ENCODE data around the gene UXT.
"Not testable (repeated sequence)": the region's sequence is repeated elsewhere in the genome, so short reads cannot be mapped to it uniquely, and the experiment has no call there.

The UXT gene

DNA sequence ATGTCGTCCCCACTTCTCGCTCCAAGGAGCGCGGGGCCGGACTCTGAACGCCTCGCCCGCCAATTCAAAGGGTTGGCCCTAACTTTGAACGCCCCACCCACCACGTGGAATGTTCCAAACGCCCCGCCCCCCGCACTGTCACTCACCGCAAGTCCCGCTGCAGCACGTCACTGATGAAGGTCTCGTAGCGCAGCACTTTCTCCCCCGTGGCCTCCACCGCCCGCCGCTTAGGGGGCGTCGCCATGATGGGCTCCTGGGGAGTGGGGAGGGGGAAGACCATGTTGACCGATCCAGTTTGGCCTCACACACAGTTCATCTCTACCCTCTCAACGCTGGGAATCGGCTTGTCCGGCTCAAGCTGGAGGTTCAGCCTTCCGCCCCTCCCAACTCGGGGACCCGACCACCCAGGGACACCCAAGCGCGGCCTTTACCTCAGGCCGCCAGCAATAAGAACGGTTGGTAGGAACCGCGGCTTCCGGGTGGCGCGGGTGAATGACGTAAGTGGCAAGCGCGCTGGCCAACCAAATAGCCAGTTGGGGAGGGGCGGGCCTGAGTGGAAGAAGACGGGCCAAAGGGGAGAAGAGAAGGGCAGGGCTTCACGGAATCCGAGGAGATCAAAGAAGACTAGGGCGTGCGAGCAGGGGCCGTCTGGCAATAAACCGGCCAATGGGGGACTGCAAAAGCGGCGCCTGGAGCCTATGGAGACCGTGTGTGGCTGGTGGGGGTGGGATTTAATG, at the start of gene UXT:
UXT (minus strand) TSS at position 497 of the 737 bp plus-strand sequence; CDS start at position 244, 253 bp downstream.
- peak; percentile 92 for DNase-seq (ENCODE audit: low spot score)

DNA sequence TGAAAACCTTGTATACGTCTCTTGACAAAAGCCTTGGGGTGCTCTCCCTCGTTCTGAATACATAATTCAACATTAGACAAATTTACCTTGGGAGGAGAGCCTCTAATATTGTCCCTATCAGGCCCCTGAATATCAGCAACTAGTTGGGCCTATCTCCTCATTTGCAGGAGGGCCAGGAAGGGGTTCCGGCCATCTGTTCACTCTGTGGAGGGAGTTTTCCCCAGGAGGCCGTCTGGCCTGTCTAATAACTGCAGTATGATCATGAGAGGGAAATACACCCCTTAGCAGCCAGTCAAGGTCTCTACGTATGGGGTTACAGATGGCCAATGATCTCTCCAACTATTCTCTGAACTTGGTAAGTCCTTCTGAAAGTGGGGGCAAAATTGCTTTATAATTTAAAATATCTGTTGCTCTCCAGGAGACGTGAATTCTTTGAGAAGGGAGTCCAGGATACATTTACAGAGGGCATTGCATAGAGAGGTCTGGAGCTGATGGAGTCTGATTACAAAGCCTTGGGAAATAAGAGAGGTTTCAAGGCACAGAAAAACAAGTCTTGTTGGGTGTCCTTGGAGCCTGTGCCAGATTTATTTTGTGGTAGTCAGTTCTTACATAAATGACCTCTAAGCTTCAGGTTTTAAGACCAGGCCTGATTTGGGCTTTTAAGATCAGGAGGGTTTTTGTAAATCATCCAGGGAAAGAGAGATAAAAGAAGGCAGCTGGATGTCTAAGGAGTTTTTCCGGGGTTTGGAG, 48.2 kb upstream of the UXT start:
- DNase-seq (ENCODE audit: low spot score): no peak

GRCh38 chrX:47706575-47706974, 47.6 kb upstream of the UXT start:
- DNase-seq (ENCODE audit: low spot score): no peak

DNA sequence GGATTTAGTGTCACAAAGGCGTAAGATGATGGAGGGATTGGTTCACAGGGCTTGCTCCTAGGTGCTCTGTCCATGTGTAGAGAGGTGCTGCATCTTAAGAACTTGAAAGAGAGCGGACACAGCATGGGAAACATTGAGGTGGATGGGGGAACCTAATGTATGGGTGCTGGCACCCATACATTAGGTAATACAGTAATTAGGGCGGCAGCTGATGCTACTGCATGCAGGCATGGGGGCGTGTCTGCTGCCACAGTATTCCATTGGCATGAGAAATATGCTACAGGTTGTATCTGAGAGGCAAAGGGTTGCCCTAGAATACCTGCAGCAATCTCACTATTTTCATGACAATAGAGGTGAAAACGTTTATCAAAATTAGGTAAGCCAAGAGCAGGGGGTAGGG, 45.8 kb upstream of the UXT start:
- DNase-seq (ENCODE audit: low spot score): no peak

DNA sequence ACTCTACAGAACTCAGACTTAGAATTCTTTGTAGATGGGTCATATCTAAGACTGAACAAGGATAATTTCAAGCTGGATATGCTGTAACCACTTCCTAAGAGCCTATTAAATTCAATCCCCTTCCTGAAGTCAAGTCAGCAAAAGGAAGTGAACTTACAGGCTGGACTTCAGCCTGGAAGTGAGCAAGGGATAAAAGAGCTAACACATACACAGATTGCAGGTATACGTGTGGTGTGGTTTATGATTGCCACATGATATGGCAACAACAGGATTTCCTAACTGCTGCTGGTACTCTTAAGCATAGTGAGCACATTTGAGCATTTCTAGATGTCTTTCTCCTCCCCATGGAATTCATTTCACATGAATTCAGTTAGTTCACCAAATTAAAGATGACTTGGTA, 38.2 kb upstream of the UXT start:
- no peak for DNase-seq (ENCODE audit: low spot score)

DNA sequence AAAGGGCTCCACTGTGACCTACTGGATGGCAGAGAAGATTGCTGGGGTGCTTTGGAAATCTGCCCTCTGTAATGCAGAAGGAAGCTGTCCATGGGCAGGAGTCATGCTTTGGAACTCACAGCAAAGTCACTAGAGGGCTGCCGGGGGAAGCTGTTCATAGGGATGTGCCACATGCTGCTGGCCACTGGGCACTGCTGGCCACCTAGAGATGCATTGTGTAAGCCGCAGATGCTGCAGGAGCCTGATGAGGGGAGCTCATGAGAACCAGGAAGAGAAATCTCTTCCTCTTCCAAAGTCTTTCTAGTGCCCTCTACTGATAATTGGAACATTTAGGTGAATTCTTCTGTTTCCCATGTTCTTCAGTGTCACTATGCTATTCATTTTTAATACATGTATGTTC, 31.2 kb upstream of the UXT start:
- no peak for DNase-seq (ENCODE audit: low spot score)

GRCh38 chrX:47687263-47687662, 28.3 kb upstream of the UXT start:
- no peak for DNase-seq (ENCODE audit: low spot score)

- no peak for DNase-seq (ENCODE audit: low spot score)
Observed at GRCh38 chrX:47683829-47684205, 24.8 kb upstream of the UXT start.

GRCh38 chrX:47683184-47683828, 24.3 kb upstream of the UXT start:
- no peak for DNase-seq (ENCODE audit: low spot score)

DNA sequence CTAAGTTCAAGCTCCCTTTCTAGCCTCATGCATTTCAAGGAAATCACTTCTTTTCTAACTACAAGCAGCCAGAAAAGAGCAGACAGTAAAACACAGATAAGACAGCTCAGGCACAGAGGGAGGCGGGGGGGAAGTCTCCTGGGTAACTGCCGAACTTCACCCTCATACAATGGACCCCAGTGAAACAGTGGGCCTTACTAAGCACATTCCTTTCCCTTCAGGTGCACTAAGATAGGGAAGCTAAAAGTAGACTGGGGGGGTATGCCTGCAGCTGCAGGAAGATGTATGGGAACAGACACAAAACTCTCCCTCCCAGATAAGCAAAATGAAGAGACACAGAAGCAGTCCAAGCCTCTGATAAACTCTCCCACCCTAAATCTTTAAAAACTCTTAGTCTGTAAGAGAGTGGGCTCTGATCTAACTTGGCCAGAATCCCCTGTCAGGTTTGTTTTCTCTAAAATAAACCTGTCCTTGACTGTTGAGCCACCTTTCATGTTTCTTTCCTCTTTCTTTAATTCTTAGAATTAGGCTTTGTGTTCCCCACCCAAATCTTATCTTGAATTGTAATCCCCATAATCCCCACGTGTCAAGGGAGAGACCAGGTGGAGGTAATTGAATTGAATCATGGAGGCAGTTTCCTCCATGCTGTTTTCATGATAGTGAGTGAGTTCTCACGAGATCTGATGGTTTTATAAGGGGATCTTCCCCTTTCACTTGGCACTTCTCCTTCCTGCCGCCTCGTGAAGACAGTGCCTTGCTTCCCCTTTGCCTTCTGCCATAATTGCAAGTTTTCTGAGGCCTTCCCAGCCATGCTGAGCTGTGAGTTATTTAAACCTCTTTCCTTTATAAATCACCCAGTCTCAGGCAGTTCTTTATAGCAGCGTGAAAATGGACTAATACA, 17.2 kb upstream of the UXT start:
- DNase-seq (ENCODE audit: low spot score): not testable (repeated sequence)

- DNase-seq (ENCODE audit: low spot score): no peak
Observed at GRCh38 chrX:47674776-47675175, 15.8 kb upstream of the UXT start.

DNA sequence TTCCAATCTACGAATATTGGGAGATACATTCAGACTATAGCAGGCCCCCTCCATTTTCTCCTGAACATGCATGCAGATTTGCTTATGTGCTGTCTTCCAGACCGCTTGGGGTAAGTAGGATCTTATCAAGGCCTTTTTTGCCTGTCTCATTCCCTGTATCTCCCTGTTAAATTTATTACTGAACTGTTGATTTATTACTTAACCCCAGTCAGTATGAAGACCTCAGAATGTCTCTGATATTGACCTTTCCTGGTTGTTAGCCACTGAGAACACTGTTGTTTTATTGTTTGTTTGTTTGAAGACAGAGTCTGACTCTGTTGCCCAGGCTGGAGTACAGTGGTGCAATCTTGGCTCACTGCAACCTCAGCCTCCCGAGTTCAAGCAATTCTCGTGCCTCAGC, 6.8 kb upstream of the UXT start:
- not testable (repeated sequence) for DNase-seq (ENCODE audit: low spot score)

DNA sequence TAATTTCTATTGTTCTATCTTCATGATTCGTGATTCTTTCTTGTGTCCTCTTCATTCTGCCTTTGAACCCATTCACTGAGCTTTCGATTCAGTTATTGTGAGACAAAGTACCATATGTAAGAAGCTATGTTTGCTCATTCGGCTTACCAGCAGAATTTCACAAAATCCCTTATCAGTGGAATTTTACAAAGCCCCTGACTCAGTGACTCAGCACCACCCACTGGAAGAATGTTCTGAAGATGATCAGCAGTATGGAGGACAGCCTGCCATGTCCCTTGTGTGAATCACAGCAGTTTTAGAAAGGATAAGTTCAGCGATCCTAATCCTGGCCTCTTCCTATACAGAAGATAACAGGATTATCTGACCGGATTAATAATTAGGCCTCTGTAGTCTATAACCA, 5.8 kb upstream of the UXT start:
- DNase-seq (ENCODE audit: low spot score): no peak

- DNase-seq (ENCODE audit: low spot score): no peak
Observed at GRCh38 chrX:47662144-47662657, 3.2 kb upstream of the UXT start.

DNA sequence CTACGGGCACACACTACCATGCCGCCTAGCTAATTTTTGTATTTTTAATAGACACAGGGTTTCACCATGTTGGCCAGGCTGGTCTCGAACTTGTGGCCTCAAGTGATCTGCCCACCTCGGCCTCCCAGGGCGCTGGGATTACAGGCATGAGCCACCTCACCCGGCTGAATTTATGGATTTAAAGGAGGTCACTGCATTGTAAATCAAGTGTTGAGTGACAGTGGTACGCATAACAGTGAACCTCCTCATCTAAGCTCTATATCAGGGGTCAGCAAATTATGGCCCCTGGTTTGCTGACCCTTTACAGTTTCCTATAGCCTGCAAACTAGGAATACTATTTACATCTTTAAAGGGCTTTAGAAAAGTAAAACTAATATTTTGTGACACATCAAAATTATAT, 2.6 kb upstream of the UXT start:
- no peak for DNase-seq (ENCODE audit: low spot score)

DNA sequence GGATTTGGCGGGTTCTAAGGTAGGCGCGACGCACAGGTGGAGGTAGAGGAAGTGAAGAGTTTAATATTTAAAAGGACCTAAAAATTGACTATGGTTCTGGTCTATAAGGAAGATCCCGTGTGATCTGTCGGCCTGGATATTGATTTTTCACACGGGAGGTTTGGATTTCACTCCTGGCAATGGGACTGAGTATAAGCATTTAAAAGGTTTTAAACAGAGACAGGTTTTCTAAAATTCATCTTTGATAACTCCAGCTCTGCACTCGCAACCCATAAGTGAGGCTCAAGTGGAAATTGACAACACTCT, 394 bp upstream of the UXT start:
- DNase-seq (ENCODE audit: low spot score): no peak

DNA sequence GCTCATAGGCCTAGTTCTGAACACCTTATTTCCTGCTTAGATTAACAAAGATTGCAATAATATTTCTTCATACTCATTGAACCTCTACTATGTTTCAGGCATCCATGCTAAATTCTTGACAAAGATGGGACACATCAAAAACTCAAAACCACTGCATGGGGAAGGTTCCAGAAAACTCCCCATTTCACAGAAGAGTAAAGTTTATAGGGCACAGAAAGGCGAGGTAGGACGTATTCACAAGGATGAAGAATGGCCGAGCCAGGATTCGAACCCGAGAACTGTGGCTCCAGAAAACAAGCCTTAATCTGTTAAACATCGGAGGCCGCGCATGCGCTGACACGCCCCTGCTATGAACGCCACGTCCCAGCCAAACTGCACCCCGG, 688 bp downstream of the UXT start:
- DNase-seq (ENCODE audit: low spot score): no peak

DNA sequence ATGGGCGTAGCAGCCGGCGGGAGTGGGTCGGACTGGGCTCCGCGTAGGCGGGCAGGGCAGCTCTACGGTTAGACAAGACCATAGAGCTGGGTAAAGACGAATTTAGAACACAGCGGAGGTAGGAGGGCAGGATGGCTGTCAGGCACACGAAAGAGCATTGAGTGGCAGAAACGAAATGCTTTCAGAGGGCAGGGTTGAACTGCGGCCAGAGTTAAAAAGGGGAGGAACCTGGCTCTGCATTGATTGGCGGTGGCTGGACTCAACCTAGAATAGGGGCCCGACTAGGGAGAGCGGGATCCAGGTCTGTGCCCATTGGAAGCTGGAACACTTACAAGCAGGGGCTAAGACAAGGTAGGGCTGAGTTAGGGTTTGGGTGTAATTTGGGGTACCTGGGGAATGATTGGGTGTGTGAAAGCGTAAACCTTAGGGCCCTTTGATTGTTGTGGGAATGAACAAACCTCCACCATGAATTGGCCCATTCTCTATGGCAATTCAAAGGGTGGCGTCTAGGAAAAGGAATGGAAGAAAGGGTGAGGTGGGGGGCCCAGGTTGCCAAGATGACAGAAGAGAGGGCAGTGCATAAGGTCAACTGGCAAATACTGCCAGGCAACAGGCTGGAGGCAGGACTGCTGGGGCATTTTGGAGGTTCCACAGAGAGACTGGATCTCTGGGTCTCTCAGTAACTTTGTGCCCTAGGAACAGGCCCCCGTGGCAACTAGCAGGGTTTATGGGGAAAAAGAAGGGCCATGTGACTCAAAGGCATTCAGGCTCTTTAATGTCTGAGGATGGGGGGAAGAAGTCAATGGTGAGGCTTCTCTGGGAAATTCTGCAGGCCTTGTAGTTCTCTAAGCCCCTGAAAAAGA, 7.7 kb downstream of the UXT start:
- no peak for DNase-seq (ENCODE audit: low spot score)

DNA sequence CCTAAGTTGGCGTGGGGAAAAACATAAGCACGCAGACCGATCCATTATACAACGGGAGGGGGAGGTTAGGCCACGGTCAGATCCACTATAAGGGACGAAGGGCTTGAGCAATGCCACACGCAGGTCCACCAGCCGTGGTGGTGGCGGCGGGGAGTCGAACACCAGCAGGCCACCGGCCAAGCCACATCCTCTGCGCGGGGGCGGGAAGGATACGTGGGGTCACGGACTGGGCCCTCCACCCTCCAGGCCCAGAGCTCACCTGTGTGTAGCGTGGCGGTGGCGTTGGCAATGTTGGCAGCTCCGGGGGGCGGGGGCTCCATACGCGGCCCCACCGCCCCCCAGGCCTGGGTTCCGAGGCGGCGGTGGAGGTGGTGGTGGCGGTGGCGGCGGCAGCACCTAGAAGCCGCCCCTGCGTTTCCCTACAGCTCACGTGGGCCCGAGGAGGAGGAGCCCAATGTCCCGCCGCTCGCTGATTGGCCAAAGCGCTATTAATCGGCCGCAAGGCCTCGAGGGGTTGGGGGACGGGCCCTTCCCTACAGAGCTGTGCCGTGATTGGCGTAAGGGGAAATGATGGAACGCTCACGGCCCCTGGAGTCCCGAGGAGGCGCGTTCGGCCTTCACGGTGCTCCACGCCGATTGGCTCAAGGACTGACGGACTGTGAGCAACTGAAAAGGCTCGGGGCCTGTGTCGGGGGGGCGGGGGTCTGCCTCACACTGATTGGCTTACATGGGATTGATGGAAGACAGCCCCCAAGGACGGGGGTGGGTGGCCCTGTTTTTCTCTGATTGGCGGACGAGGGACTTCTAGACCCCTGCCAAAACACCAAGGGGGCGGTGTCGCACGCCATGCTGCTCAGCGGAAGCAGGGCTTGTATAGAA, 8.6 kb downstream of the UXT start, which contains the start of gene ELK1:
ELK1 (minus strand) TSS at position 400 of the 879 bp plus-strand sequence. CDS start 9,122 bp downstream, outside the sequence.
- peak; percentile 93 for DNase-seq (ENCODE audit: low spot score)

DNA sequence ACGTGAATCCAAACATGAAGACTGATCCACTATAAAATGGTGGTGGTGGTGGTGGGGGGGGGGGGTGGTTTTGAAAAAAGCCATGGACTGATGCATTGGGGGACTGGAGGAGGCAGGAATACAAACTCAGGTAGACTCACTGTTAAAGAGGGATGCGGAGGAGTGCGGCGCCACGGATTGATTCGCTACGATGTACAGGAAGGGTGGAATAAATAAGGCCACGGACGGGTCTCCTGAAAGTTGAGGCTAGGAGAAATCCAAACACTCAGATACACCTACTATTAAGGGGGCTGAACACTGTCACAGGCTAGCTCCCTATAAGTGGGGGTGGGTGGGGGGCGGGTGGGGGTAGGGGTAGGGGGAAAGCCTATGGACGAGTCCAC, 9.2 kb downstream of the UXT start:
- DNase-seq (ENCODE audit: low spot score): no peak
